Activated CD4-positive, alpha-beta T cell treated with anti-CD3 and anti-CD28 coated beads, Interleukin-2, Interleukin-4, amounts not matched to agents 100 ng/mL and 50 ng/mL, durations not matched to agents 16 hours and 8 hours (primary cell): ENCODE data around the gene HOXC9.
A peak's percentile ranks its signal among the peaks of the same experiment; 100 is the strongest.

Source experiments
- DNase-seq: peaks from one replicate; pipeline ENCODE4 v3.0.0-alpha.2; 2020; ENCODE audit warnings: low spot score

HOXC9 gene

DNA sequence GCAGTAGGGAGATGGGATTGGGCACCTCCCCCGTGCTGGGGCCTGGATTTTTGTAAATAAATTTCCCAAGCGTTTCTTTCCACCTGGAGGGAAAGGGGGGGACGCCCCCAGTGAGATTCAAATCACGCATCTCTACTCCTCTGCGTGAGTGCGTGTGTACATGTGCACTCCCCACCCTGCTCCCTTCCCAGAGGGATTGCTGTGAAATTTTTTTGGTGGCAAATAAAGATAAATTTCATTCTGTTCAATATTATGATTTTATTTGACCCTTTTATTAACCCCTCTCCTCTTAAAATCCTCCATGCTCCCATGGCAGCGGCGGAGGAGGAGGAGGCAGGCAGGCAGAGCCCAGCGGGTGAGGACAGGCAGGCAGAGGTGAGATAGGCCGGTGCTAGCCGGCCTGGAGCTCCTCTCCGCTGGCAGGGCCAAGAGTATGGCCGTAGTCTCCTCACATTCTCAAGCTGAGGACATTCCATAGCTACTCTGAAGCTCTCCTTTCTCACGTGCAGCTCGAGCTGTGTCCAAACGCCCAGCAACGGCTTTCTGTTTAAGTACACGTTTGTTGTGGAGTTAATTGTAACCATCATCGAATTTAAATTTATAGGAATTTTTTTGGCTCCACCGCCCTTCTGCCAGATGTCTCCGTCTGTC is 23.7 kb upstream of the HOXC9 start:
- DNase-seq: no peak

DNA sequence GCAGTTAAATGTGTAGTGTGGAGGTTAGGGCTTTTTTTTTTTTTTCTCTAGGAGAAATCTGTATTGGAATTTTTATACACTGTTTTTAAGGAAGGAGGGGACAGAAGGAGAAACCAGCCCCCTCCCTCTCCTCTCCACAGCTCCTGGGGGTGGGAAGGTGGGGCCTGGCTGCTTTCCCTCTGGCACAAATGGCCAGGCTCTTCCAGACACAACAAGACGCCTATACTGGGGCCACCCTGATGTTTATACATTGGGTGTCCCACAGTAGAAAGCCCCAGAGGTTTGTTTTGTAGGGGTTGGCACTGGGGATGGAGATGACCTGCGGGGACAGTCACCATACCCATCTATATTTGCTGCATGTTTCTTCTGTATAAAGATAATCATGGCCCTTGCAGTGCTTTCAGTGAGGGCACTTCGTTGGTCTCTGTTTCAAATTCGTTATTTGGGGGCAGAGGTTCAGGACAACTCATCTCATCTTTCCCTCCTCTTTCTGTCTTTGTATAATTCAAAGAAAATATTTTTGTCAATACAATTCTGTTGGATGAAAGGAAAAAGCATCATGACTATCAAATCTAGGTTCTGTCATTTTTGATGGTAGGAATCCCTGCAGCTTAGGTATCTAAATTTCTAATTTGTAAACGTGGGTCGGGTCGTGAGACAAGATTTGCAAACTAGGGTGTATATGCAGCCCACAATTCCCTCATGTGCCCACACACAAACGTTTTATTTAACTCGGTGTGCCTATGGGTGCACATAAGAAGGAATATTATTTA is 23.0 kb upstream of the HOXC9 start:
- DNase-seq: no peak

DNA sequence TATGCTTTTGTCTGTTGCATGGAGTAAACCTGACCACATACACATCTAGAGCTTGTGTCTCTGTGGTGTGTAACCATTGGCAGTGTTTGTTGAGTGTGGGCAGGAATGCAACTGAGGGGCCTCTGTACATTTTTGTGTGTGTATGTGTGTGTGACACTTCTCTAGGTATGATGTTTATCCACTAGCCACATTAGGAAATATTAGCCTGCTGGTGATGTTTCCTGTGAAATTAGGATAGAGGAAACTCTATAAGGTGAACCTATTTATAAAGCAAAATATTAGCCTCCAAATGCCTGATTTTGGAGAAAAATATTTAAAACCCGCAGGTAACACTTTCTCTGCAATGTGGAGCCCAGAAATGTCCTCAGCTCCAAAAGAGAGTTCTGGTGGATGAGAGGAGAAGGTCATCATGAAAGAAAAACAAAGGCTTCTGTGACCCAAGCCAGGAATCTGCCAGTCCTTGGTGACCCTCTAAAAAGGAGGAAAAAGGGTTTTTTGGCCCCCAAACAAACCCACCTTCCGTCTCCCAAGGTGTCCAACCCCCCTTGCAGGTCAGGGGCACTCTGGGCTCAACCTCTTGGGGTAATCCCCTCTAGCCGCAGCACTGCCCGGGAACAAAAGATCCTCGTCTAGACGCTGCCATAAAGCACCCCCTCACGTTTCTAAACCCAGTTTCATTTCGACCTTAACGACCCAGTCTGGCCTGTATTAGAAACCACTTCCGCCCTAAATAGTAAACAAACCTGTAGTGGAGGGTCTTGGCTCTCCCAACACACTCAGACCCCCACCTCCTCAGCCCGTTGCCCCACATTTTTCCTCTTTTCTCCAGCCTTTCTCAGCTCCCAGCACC is 22.1 kb upstream of the HOXC9 start:
- no peak for DNase-seq

DNA sequence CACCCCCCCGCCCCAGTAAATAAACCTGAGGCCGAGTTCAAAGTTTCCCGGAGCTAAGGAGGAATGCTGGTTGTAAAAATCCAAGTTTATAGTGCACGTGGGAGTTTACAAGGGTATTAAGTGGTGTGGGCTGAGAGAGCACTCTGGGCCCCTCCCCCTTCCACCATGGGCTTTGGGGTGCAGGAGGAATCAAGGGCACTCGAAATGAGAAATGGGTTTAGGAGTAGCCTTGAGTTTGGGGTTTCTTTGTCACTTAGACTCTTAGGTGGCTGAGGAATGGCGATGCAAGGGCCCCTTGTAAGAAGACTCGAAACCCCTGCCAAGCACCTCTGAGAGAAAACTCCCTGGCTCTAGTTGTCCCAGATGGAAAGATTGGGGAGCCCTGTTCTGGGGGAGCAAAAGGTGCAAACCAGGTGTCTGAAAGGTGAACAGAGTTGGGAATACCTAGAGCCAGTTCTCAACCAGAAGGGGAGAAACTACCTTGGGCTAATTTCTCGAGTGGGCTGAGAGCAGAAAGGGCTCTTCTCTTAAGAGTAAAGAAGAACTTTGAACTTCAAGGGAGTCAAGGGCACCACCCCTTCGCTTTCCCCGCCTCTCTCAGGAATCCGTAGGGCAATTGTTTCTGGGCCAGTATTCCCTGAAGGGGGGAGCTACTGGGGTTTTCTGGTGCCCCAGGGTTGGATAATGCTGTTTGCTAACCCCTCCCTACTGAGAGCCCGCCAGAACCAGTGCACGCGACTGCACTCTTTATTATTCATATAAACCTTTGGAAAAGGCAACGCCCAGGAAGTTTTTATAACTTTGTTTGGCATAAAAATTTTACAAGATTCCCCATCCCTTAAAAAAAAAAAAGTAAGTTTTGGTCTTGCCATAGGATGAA is 21.2 kb upstream of the HOXC9 start:
- no peak for DNase-seq

DNA sequence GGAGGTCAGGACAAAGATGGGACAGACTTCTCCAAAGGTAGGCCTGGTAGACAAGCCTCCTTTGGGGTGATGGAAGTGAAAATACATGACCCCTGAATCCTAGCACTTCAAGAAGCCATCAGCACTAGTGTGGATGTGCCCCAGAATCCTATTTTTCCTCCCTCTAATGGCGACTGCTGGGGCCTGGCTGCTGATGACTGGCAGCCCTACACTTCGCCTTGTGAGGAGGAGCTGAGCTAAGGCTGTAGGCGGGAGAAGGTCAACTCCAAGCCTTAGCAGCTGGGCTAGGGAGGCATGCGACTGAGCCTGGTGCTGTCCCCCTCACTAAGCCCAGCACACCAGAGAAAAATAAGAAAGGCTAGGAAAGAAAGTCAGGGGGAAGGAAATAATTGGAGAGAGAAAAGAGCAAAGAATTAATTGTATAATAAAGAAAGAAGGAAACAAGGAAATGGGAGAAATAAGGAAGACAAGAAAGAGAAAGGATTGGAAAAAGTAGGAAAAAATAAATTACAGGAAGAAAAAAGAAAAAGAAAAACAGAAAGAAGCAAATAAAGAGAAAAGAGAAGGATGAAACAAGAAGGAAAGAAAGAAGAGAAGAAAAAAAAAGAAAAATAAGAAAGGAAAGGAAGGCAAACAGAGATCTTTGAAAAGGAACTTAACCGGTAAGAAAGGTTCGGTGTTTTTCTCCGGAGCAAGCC is 19.7 kb upstream of the HOXC9 start:
- no peak for DNase-seq

DNA sequence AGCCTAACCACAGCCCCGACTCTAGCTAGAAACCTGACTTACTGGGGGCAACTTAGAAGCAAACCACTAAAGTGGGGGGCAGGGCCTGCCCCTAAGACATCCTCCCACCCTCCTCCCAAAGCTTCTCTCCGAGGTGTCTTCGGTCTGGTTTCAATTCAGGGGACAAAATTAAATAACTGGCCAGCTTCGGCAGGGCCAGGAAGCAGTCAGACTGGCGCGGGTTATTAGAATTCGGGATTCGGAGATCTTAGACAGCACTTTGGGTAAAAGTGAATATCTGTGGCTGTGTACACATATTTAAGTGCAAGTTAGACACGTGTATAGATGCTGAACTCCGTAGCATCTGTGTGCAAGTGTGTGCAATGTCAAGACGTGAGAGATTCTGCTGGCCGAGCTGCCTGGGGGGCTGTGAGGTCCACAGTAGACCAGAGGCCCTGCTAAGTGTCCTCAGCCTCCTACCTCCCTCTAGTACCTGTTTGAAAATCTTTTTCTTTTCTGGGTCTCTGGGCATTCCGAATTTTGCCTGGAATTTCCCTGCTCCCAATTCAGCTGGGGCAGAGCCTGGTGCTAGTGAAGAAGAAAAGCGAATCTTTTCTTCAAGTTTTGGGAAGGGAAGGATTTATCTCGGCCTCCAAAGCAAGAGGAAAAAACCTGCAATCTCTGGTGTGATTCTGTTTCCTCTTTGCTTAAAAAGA is 19.0 kb upstream of the HOXC9 start:
- DNase-seq: no peak

DNA sequence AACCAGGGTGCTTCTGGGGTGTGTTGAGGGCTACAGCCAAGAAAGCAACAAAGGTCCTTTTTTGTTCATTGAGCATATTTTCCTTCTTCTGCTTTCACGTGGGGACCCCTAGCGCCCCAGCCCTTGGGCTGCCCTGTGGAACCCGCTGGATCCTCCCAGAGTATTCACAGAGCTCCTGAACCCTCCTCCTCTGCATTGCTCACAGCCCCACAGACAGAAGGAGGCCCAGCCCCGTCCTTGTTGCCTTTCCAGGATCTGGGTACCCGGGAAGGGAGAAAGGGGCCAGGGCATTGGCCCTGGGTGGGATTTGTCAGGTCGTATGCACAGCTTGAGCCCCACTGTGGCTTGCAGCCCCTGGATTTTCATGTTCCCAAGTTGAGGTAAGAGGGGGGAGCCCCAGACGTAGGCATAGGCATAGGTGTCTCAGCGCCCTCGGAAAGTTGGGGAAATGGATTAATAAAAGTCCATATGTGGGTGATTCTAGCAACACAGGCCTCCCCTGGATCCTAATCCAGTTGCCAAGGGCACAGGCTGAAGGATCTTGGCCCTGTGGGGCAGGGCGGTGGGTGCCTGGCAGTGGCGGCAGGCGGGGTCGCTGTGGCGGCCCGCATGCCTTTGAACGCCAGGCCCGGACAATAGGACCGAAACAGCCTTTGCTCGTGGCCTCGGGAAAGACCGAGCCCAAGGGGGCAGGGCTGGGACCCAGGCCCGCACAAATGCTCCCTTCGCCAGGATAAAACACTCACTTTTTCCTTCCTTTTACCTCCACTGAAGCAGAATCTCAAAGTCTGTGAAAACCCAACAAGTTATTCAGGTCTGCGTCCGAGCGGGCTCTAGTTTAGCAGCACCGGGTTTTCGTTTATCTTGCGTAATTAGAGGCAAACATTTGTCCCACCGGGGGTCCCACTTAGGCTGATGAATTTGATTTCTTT is 18.1 kb upstream of the HOXC9 start:
- DNase-seq: no peak

DNA sequence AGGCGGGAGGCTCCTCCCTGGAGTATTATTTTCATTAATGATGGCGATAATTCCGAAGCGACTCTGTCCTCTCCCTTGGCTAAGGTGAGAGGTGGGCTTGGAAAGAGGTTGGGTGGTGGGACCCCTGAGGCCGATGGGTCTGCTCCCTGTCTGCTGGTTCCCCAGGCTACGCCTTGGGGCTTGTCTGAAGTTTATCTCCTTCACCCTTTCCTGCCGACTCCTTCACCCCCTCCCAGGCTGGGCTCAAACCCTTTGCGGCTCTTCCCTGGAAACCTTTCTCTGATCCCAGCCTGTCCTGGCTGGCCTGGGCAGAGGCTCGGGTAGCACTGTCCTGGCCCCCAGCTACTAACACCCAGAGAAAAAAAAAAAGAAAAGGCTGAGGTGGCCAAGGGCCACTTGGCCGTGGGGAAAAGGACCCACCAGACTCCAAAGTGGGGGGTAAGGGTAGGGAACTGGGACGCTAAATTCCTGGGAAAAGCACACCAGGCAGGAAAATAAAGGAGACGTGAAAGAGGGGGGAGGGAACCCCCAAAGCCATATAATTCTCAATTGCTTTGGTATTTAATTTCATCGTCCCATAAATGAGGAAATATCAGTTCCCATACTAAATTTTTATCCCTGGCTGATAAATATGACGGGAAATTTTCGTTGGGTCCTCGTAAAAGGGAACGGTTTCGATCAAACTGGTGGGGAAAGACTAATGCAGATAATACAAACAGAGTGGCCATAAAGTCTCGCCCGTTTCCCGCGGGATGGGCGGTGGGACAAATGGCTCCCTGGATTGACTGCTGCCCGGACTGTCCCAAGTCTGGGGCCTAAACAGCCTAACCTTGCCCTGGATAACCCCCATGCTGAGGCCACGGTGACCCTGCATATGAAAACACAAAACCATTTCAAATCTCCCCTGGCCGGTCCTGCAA is 17.1 kb upstream of the HOXC9 start:
- no peak for DNase-seq

DNA sequence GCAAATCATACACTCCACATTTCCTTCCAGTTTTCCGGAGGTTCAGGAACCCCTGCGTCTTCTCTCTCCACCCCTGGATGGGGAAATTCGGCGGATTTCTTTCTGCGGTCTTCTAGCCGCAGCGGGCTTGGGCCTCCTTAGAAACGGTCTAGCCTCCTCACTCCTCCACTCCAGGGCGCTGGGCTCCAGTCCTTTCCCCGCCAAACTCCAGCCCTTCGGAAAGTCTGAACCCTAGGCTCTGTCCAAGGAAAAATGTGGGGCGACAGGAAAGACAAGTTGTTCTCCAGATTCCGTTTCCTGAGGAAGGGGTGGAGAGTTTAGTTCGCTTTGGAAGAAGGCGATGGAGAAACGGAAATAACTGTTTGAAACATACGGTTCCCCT is 16.4 kb upstream of the HOXC9 start:
- no peak for DNase-seq

DNA sequence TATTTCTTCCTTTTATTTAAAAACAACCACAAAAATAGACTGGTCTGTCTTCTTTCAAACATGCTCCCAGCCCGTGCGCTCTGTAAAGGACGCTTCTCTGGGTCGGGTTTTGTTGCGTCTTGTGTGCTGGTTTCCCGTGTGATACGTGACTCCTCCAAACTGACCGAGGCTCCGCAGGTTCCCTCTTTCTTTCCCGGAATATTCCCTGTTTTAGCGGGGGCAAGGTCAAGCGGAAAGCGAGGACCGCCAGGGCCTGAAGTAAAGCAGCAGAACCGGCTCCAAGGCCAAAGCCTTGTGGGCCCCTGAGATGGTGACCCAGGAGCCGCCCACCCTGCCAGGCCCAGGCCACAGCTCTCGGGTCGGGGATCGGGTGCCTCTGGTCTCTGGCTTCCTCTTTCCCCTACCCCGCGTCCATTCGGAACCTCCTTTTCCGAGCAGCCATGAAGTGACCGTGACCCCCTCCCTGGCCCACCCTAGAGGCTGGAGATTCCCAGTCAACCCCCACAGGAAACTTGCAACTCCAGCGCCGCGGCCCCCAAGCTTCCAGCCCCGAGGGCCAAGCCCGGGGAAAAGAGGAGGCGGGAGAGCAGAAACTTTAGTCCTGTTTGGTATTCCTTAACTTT is 15.9 kb upstream of the HOXC9 start:
- DNase-seq: no peak

DNA sequence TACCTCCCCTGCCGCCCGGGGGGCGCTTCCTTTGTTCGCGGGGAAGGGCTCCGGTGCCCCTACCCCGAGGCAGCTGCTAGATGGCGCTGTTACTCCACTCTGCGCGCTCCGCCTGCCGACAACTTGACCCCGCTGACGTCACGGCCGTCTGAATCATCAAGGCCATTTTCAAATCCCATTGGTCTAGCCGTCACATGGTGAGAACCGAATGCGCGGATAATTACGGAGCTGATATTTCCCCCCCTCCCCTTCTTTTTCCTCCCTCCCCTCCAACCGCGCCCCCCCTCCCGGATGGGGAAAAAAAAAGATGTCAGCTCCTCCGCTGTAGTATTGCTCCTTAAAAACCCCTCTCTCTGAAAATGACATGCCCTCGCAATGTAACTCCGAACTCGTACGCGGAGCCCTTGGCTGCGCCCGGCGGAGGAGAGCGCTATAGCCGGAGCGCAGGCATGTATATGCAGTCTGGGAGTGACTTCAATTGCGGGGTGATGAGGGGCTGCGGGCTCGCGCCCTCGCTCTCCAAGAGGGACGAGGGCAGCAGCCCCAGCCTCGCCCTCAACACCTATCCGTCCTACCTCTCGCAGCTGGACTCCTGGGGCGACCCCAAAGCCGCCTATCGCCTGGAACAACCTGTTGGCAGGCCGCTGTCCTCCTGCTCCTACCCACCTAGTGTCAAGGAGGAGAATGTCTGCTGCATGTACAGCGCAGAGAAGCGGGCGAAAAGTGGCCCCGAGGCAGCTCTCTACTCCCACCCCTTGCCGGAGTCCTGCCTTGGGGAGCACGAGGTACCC is 14.9 kb upstream of the HOXC9 start, which contains the start of gene HOXC10:
Gene HOXC10, plus strand, starts transcription at position 246 of the 791 bp plus-strand sequence. Its CDS starts 114 bp downstream, at position 360.
- peak; percentile 89 for DNase-seq

DNA sequence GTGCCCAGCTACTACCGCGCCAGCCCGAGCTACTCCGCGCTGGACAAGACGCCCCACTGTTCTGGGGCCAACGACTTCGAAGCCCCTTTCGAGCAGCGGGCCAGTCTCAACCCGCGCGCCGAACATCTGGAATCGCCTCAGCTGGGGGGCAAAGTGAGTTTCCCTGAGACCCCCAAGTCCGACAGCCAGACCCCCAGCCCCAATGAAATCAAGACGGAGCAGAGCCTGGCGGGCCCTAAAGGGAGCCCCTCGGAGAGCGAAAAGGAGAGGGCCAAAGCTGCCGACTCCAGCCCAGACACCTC is 14.3 kb upstream of the HOXC9 start:
- no peak for DNase-seq

DNA sequence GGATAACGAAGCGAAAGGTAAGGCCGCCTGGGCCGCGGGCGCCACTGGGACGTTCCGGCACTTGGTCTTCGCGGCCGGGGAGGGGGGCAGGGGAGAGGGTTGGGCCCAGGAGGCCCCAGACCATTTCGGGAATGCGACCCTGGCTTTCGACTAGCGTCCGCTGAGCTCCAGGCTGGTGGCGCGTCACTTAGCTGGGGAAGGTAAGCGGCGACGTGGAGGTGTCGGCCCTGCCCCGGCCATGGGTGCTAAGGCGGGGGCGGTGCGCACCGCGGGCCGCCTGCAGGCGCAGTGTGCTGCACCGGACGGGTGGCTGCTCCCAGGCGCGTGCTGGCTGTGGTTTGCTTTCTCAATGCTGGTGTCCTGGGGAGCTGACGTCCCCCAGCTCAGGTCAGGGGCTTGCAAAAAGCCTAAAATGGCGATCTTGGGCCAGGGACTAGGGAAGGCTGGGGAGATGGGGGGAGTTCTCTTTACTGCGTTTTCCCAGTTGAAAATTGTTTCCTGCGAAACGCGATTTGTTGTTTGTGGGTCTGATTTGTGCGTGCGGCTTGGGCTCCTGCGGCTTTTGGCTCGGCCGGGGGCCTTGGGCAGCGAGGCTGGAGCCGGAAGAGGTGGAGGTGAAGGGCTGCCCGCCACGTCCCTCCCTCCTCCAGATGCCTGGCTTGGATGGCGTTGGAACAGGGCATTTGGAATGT is 13.8 kb upstream of the HOXC9 start:
- no peak for DNase-seq

DNA sequence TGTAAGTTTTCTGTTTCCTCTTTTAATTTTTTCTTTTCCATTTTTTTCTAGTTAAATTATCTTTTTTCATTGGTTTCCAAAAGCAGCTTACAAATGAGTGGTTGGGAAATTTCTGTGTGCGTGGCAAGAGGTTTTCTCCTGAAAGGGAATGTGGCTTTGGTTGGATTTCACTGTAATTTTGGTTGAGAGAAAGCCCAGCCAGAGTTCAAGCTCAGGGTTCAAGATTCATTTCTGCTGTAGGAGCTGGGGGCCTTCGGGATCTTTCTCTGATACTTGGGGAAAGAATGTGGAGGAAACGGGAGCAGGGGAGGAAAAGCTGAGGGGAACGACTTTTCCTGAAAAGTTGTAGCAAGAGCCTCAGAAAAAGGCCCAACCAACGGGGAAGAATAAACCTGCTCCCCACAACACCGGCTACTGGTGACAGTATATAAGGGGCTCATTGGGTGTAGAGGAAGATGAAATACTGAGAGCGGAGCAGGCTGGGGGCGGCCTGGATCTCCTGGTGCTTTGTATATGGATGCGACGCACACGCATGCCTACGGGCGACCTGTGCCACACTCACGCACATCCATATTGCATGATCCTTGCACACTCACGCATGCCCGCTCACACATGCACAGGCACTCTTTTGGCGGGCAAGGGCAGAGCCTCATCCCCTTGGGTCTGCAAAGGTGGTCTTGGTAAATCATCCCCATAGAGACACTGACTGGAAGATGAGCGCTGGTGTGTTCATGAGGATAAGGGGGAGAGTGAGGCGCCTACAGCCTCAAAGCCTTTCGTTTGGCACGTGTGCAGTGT is 13.1 kb upstream of the HOXC9 start:
- no peak for DNase-seq

DNA sequence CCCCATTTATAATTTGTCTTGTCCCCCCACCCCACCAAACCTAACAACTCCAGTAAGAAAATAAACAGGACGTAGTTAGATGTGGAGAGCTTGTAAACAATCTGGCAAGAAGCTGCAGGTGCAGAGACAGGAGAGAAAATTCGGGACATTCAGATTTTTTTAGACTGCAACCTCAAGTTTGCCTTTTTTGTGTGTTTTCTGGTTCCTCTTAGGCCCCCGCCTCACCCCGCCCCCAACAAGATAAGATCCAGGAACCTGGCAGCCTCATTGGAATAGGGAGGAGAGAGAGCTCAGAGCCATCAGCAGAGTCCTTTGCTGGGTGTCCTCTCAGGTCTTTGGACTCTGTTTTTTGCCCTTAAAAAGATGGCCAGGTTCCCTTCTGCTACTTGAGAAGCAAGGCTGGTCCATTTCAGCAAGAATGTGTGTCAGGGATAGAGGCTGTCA is 12.2 kb upstream of the HOXC9 start:
- no peak for DNase-seq
